Activated B cell treated with CpG ODN at 0.5 μM for 24 hours (primary cell): ENCODE data around the gene PWWP2B. TPM values are rescaled to one million over a fixed set of nuclear protein-coding genes. Genes with fewer than 3 reads are reported as not detected.

Source experiments
- ATAC-seq: fragments of 200-7000 bp; cut with Tn5 transposase; one replicate; pipeline ENCODE4 v1.10.0; 2021; ENCODE audit warnings: low read depth, mild to moderate bottlenecking, moderate library complexity
- CTCF ChIA-PET: fragments of 350-600 bp; sonication (Branson Sonifier 250); formaldehyde crosslinking; loops from one replicate; lab custom pipeline; 2021; ENCODE audit warnings: antibody characterized with exemption; lab: Charles Lee
- POLR2A ChIA-PET: fragments of 350-600 bp; sonication (Branson Sonifier 250); formaldehyde crosslinking; loops from one replicate; lab custom pipeline; 2021; ENCODE audit warnings: antibody characterized with exemption; lab: Charles Lee
- DNase-seq: peaks from one replicate; pipeline ENCODE4 v3.0.0; 2022
- H3K27ac Mint-ChIP-seq: one replicate; pipeline ENCODE4 v1.8.0; 2020; ENCODE audit warnings: mixed read lengths
- H3K27me3 Mint-ChIP-seq: one replicate; pipeline ENCODE4 v1.8.0; 2021; ENCODE audit warnings: mixed read lengths
- H3K36me3 Mint-ChIP-seq: one replicate; pipeline ENCODE4 v1.8.0; 2021; ENCODE audit warnings: low read depth, mixed read lengths
- H3K4me1 Mint-ChIP-seq: one replicate; pipeline ENCODE4 v1.8.0; 2021; ENCODE audit warnings: mixed read lengths
- H3K4me3 Mint-ChIP-seq: one replicate; pipeline ENCODE4 v1.8.0; 2020; ENCODE audit warnings: mild to moderate bottlenecking, mixed read lengths
- H3K9me3 Mint-ChIP-seq: one replicate; pipeline ENCODE4 v1.8.0; 2020; ENCODE audit warnings: mixed read lengths
- intact Hi-C: fragments of 100-400 bp; cut with micrococcal nuclease; formaldehyde crosslinking; loops from one replicate; pipeline ENCODE4 v1.15.1; 2024
- total RNA-seq: library from RNA; stranded (reverse); gene quantifications from 2 replicates; pipeline ENCODE4 v1.2.3, GENCODE V29; 2022
- TF ChIP-seq, protein P1 (sequence below): fragments of 200-600 bp; IDR thresholded peaks from one replicate; pipeline ENCODE4 v1.8.0; 2022; ENCODE audit warnings: antibody characterized with exemption, mild to moderate bottlenecking

PWWP2B gene
- total RNA-seq, 1 donor from 2014 or later: 13.4 TPM

GRCh38 chr10:132449051-132449810 is 52.2 kb downstream of the PWWP2B start:
- Mint-ChIP-seq H3K36me3 (no peaks in the 10 kb centered on the region), H3K4me3 (no peak overlapping the region), H3K9me3 (no peaks in the 10 kb centered on the region), H3K27ac (peak overlapping the region; percentile 59), H3K27me3 (no peaks in the 10 kb centered on the region), H3K4me1 (peaks cover 48% of the 10 kb centered on the region)
- CTCF ChIA-PET: no interaction called here
- no peak for ATAC-seq
- DNase-seq: no peak
- TF ChIP-seq, protein P1, sequence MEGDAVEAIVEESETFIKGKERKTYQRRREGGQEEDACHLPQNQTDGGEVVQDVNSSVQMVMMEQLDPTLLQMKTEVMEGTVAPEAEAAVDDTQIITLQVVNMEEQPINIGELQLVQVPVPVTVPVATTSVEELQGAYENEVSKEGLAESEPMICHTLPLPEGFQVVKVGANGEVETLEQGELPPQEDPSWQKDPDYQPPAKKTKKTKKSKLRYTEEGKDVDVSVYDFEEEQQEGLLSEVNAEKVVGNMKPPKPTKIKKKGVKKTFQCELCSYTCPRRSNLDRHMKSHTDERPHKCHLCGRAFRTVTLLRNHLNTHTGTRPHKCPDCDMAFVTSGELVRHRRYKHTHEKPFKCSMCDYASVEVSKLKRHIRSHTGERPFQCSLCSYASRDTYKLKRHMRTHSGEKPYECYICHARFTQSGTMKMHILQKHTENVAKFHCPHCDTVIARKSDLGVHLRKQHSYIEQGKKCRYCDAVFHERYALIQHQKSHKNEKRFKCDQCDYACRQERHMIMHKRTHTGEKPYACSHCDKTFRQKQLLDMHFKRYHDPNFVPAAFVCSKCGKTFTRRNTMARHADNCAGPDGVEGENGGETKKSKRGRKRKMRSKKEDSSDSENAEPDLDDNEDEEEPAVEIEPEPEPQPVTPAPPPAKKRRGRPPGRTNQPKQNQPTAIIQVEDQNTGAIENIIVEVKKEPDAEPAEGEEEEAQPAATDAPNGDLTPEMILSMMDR: no peak
- intact Hi-C loops: no loop called here
- POLR2A ChIA-PET: interaction anchor here (1.4 to 4.0 kb wide), 2 partner anchors 28 to 51 kb away, joined by 9 to 40 read pairs; partner anchors contain the start of gene PWWP2B

- intact Hi-C loops: loop anchor here (5.0 kb wide), 1 partner anchor 427 kb away; no protein-coding TSS in a partner anchor
- Mint-ChIP-seq H3K27me3 (no peaks in the 10 kb centered on the region), H3K4me3 (no peak overlapping the region), H3K36me3 (no peaks in the 10 kb centered on the region), H3K27ac (peak overlapping the region; percentile 59), H3K9me3 (no peaks in the 10 kb centered on the region), H3K4me1 (peaks cover 46% of the 10 kb centered on the region)
- DNase-seq (no peak), ATAC-seq (no peak)
- CTCF ChIA-PET: no interaction called here
- TF ChIP-seq, protein P1: no peak
- POLR2A ChIA-PET: interaction anchor here (1.4 to 4.0 kb wide), 2 partner anchors 28 to 52 kb away, joined by 9 to 40 read pairs; partner anchors contain the start of gene PWWP2B
These were observed 52.8 kb downstream of the PWWP2B start for GRCh38 chr10:132449811-132450181.

DNA sequence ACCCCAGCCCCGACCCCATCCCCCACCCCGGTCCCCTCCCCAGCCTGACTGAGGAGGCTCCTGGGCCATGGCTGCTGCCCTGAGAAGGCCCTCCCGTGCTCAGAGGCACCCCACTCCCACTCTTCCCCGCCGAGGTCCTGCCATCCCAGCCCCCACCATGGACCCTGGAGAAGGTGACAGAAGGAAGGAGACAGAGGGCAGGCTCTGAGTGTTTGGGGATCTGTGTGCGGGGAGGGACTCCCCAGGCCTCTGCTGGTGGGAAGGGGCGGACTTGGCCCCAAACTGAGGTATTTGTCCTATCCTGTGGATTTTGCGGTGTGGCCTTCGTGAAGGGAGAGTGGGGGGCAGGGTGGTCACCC is 53.4 kb downstream of the PWWP2B start:
- Mint-ChIP-seq H3K27ac (no peak overlapping the region), H3K36me3 (no peaks in the 10 kb centered on the region)
- POLR2A ChIA-PET: no interaction called here

DNA sequence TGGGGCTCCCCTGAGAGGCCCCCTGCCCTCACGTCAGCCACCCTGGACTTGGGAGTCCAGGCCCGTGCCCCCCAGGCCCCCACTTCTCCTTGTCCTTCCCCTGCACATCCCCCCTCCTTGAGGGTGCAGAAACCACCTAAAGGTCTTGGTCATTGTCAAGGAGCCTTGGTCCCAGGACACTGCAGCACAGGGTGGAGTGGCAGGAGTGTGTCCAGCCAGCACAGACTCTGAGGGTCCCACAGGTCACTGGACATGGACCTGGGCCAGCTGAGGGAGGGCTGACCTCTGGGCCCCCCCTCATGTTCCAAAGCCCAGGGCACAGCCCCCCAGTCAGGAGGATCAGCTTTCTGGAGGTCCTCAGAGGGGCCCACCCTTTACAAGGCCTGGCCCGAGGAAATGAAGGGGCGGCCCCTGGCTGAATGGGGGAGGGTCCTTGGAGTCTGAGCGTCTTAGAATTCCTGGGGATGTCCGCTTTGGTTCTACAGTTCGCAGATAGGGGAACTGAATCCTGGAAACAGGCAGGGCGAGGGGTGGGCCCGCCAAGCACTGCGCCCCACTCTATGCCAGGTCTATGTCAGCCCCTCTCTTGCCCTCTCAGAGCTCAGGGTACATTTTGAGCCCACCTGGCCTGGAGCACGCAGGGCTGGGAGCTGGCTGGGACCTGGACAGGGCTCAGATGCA is 54.0 kb downstream of the PWWP2B start:
- Mint-ChIP-seq H3K27ac (peak overlapping the region; percentile 18), H3K4me1 (peaks cover 42% of the 10 kb centered on the region), H3K36me3 (no peaks in the 10 kb centered on the region), H3K4me3 (no peak overlapping the region), H3K9me3 (no peaks in the 10 kb centered on the region), H3K27me3 (no peaks in the 10 kb centered on the region)
- CTCF ChIA-PET: no interaction called here
- DNase-seq (no peak), ATAC-seq (no peak)
- intact Hi-C loops: loop anchor here (5.0 kb wide), 1 partner anchor 429 kb away; no protein-coding TSS in a partner anchor
- TF ChIP-seq, protein P1: no peak
- POLR2A ChIA-PET: interaction anchor here (0.9 to 1.6 kb wide), 2 partner anchors 54 to 88 kb away, joined by 3 to 4 read pairs; partner anchors contain the start of gene PWWP2B

More for the DNA sequence above, 53.4 kb downstream of the PWWP2B start:
- TF ChIP-seq, protein P1: no peak
- intact Hi-C loops: loop anchor here (5.0 kb wide), 1 partner anchor 428 kb away; no protein-coding TSS in a partner anchor
- DNase-seq (no peak), ATAC-seq (no peak)
- Mint-ChIP-seq H3K4me1 (peaks cover 43% of the 10 kb centered on the region), H3K9me3 (no peaks in the 10 kb centered on the region), H3K4me3 (no peak overlapping the region), H3K27me3 (no peaks in the 10 kb centered on the region)
- CTCF ChIA-PET: no interaction called here
